H9 (cell line): ENCODE results near the gene FAS. TPM values are rescaled to one million over a fixed set of nuclear protein-coding genes. Genes with fewer than 3 reads are reported as not detected.

Experiments
- DNase-seq: peaks from one replicate; pipeline ENCODE4 v3.0.0-alpha.2; 2017
- H2AFZ ChIP-seq: one replicate; pipeline ENCODE4 v1.6.1; 2013; ENCODE audit warnings: mild to moderate bottlenecking, low read length, control low read depth, moderate library complexity
- H2AK5ac ChIP-seq: 2 replicates; pipeline ENCODE4 v1.6.1; 2013; ENCODE audit warnings: low read length, control low read depth, mixed read lengths; ENCODE audit not compliant: insufficient read length
- H2BK120ac ChIP-seq: one replicate; pipeline ENCODE4 v1.6.1; 2013; ENCODE audit warnings: low read depth, mild to moderate bottlenecking, low read length, control low read depth, inconsistent platforms; ENCODE audit not compliant: poor library complexity, severe bottlenecking
- H2BK12ac ChIP-seq: 2 replicates; pipeline ENCODE4 v1.6.1; 2013; ENCODE audit warnings: low read length, control low read depth, mixed read lengths, low read depth; ENCODE audit not compliant: insufficient read length
- H2BK15ac ChIP-seq: 2 replicates; pipeline ENCODE4 v1.6.1; 2013; ENCODE audit warnings: low read depth, low read length, control low read depth
- H2BK20ac ChIP-seq: one replicate; pipeline ENCODE4 v1.6.1; 2013; ENCODE audit warnings: low read depth, mild to moderate bottlenecking, low read length, control low read depth, inconsistent platforms; ENCODE audit not compliant: poor library complexity, severe bottlenecking
- H2BK5ac ChIP-seq: 2 replicates; pipeline ENCODE4 v1.6.1; 2013; ENCODE audit warnings: low read length, control low read depth, mixed read lengths; ENCODE audit not compliant: insufficient read length
- H3K14ac ChIP-seq: 2 replicates; pipeline ENCODE4 v1.6.1; 2013; ENCODE audit warnings: low read length, control low read depth; ENCODE audit not compliant: insufficient read depth
- H3K18ac ChIP-seq: 2 replicates; pipeline ENCODE4 v1.6.1; 2013; ENCODE audit warnings: low read depth, mild to moderate bottlenecking, mixed read lengths, low read length, control low read depth; ENCODE audit not compliant: insufficient read length
- H3K23ac ChIP-seq: 2 replicates; pipeline ENCODE4 v1.6.1; 2013; ENCODE audit warnings: low read length, control low read depth, mixed read lengths, low read depth; ENCODE audit not compliant: insufficient read length
- H3K23me2 ChIP-seq: 2 replicates; pipeline ENCODE4 v1.6.1; 2013; ENCODE audit warnings: low read depth, mild to moderate bottlenecking, mixed read lengths, low read length, control low read depth; ENCODE audit not compliant: insufficient read length, poor library complexity, severe bottlenecking
- H3K27ac ChIP-seq: 2 replicates; pipeline ENCODE4 v1.5.1; 2013; ENCODE audit warnings: low read length, control low read depth, mixed read lengths, low read depth; ENCODE audit not compliant: insufficient read length
- H3K27me3 ChIP-seq: 2 replicates; pipeline ENCODE4 v1.6.1; 2013; ENCODE audit warnings: low read length, control low read depth, inconsistent platforms; ENCODE audit not compliant: insufficient read depth
- H3K4ac ChIP-seq: 2 replicates; pipeline ENCODE4 v1.6.1; 2013; ENCODE audit warnings: low read depth, mild to moderate bottlenecking, control low read depth, inconsistent platforms, low read length, moderate library complexity
- H3K4me1 ChIP-seq: 2 replicates; pipeline ENCODE4 v1.6.1; 2013; ENCODE audit warnings: low read length, control low read depth, inconsistent platforms; ENCODE audit not compliant: insufficient read depth
- H3K4me2 ChIP-seq: 2 replicates; pipeline ENCODE4 v1.6.1; 2013; ENCODE audit warnings: low read length, control low read depth, mixed read lengths; ENCODE audit not compliant: insufficient read length, insufficient read depth
- H3K56ac ChIP-seq: 2 replicates; pipeline ENCODE4 v1.6.1; 2013; ENCODE audit warnings: low read depth, mild to moderate bottlenecking, mixed read lengths, low read length, control low read depth; ENCODE audit not compliant: insufficient read length
- H3K79me1 ChIP-seq: 2 replicates; pipeline ENCODE4 v1.6.1; 2013; ENCODE audit warnings: low read depth, mild to moderate bottlenecking, moderate library complexity, low read length, control low read depth, inconsistent platforms; ENCODE audit not compliant: insufficient read depth, poor library complexity, severe bottlenecking
- H3K79me2 ChIP-seq: 2 replicates; pipeline ENCODE4 v1.6.1; 2013; ENCODE audit warnings: low read length, control low read depth, inconsistent platforms; ENCODE audit not compliant: insufficient read depth
- H3K9ac ChIP-seq: 2 replicates; pipeline ENCODE4 v1.6.1; 2013; ENCODE audit warnings: low read length, control low read depth, mixed read lengths; ENCODE audit not compliant: insufficient read length; ENCODE audit errors: extremely low read depth
- H3K9me3 ChIP-seq: one replicate; pipeline ENCODE4 v1.6.1; 2013; ENCODE audit warnings: low read depth, low read length, inconsistent platforms; ENCODE audit not compliant: control insufficient read depth
- H3T11ph ChIP-seq: one replicate; pipeline ENCODE4 v1.6.1; 2013; ENCODE audit warnings: mild to moderate bottlenecking, low read length, control low read depth, inconsistent platforms
- H4K20me1 ChIP-seq: one replicate; pipeline ENCODE4 v1.6.1; 2013; ENCODE audit not compliant: control insufficient read depth, insufficient read length, insufficient read depth
- H4K5ac ChIP-seq: 2 replicates; pipeline ENCODE4 v1.6.1; 2013; ENCODE audit warnings: low read depth, mild to moderate bottlenecking, mixed read lengths, low read length, control low read depth; ENCODE audit not compliant: insufficient read length
- H4K8ac ChIP-seq: replicated peaks from 2 replicates; pipeline ENCODE4 v1.6.1; 2013; ENCODE audit warnings: low read length, control low read depth, mixed read lengths, low read depth; ENCODE audit not compliant: insufficient read length
- H4K91ac ChIP-seq: 2 replicates; pipeline ENCODE4 v1.6.1; 2013; ENCODE audit warnings: low read depth, mild to moderate bottlenecking, moderate library complexity, mixed read lengths, low read length, control low read depth; ENCODE audit not compliant: insufficient read length
- H3K27ac Mint-ChIP-seq, 3 experiments: 2 replicates in 2 of 3; 3 replicates in 1 of 3; pipeline ENCODE4 v1.8.0; 2020 to 2021; ENCODE audit warnings: mixed read lengths in 3 of 3, mild to moderate bottlenecking in 1 of 3, moderate library complexity in 1 of 3
- H3K27me3 Mint-ChIP-seq: 2 replicates; pipeline ENCODE4 v1.8.0; 2021; ENCODE audit warnings: low read depth, mild to moderate bottlenecking, moderate library complexity, mixed read lengths
- H3K36me3 Mint-ChIP-seq, 3 experiments: 2 replicates in 2 of 3; 3 replicates in 1 of 3; pipeline ENCODE4 v1.8.0; 2020 to 2021; ENCODE audit warnings: low read depth in 3 of 3, mixed read lengths in 3 of 3; ENCODE audit not compliant: insufficient read depth in 1 of 3
- H3K4me1 Mint-ChIP-seq, 2 experiments: 2 replicates each; pipeline ENCODE4 v1.8.0; 2020; ENCODE audit warnings: mixed read lengths in 2 of 2
- H3K4me3 Mint-ChIP-seq, 2 experiments: 2 replicates in 1 of 2; 3 replicates in 1 of 2; pipeline ENCODE4 v1.8.0; 2020 to 2021; ENCODE audit warnings: mild to moderate bottlenecking in 2 of 2, mixed read lengths in 2 of 2, moderate library complexity in 1 of 2
- H3K9me3 Mint-ChIP-seq, 2 experiments: 2 replicates in 1 of 2; 3 replicates in 1 of 2; pipeline ENCODE4 v1.8.0; 2020; ENCODE audit warnings: mild to moderate bottlenecking in 2 of 2, mixed read lengths in 2 of 2, moderate library complexity in 1 of 2
- WGBS: extraction: QIAGEN DNeasy Blood & Tissue Kit; methylation state at CpG from one replicate; pipeline ENCODE4 v1.1.7; 2013; ENCODE audit warnings: missing lambda C conversion rate, low lambda C conversion rate, mixed read lengths; ENCODE audit not compliant: insufficient read length; ENCODE audit errors: extremely low coverage; 5-methylcytosine and 5-hydroxymethylcytosine counted together
- microRNA-seq: library from miRNA; unstranded; fragments of <30 nt; microRNA quantifications from one replicate; pipeline ENCODE4, GENCODE V29; 2020; ENCODE audit warnings: borderline microRNAs expressed
- total RNA-seq: library from RNA; stranded (reverse); gene quantifications from 2 replicates; pipeline ENCODE4 v1.2.1, GENCODE V29; 2021
- TF ChIP-seq, protein P1 (sequence below): fragments of 200-600 bp; sonication (generic); conservative IDR thresholded peaks from 3 replicates; pipeline ENCODE4 v1.8.0; 2021; ENCODE audit warnings: antibody characterized with exemption, mild to moderate bottlenecking

Gene FAS
- total RNA-seq, 1 experiment from 2014 or later = 3.0 TPM

GRCh38 chr10:89064748-89065147 is 74.2 kb downstream of the FAS start:
- Histone ChIP-seq H4K5ac (no peak overlapping the region), H3K18ac (no peak overlapping the region), H3T11ph (no peak overlapping the region), H2AK5ac (no peak overlapping the region), H3K23me2 (no peaks in the 10 kb centered on the region), H3K9ac (no peak overlapping the region), H4K91ac (no peak overlapping the region), H3K27me3 (no peaks in the 10 kb centered on the region), H4K20me1 (no peaks in the 10 kb centered on the region), H3K4me2 (no peak overlapping the region), H3K4ac (no peak overlapping the region), H2BK15ac (no peak overlapping the region), H4K8ac (no peak overlapping the region), H2BK12ac (no peak overlapping the region), H3K27ac (no peak overlapping the region), H2BK5ac (no peak overlapping the region), H2BK120ac (no peak overlapping the region), H3K23ac (no peak overlapping the region), H3K4me1 (0 out of 2 replicates have a peak, but pooled peaks cover 2% of the 10 kb centered on the region), H2BK20ac (no peak overlapping the region), H3K9me3 (no peaks in the 10 kb centered on the region), H3K14ac (no peak overlapping the region), H2AFZ (no peak overlapping the region), H3K56ac (no peak overlapping the region), H3K79me2 (no peaks in the 10 kb centered on the region), H3K79me1 (no peaks in the 10 kb centered on the region)
- H3K27me3 Mint-ChIP-seq = no peaks in the 10 kb centered on the region
- no peak overlapping the region for H3K4me3 Mint-ChIP-seq
- DNase-seq = no peak
- no peaks in the 10 kb centered on the region for H3K36me3 Mint-ChIP-seq
- WGBS = no CpG with 5 or more reads among the region's 5 CpGs
- H3K4me1 Mint-ChIP-seq = peaks cover 9 to 14% of the 10 kb centered on the region in 2 experiments
- no peak overlapping the region for H3K27ac Mint-ChIP-seq
- TF ChIP-seq, protein P1, sequence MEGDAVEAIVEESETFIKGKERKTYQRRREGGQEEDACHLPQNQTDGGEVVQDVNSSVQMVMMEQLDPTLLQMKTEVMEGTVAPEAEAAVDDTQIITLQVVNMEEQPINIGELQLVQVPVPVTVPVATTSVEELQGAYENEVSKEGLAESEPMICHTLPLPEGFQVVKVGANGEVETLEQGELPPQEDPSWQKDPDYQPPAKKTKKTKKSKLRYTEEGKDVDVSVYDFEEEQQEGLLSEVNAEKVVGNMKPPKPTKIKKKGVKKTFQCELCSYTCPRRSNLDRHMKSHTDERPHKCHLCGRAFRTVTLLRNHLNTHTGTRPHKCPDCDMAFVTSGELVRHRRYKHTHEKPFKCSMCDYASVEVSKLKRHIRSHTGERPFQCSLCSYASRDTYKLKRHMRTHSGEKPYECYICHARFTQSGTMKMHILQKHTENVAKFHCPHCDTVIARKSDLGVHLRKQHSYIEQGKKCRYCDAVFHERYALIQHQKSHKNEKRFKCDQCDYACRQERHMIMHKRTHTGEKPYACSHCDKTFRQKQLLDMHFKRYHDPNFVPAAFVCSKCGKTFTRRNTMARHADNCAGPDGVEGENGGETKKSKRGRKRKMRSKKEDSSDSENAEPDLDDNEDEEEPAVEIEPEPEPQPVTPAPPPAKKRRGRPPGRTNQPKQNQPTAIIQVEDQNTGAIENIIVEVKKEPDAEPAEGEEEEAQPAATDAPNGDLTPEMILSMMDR = no peak
- H3K9me3 Mint-ChIP-seq = no peaks in the 10 kb centered on the region

Small RNA genes within 50 kb of the gene (microRNA-seq; reads per million reads assigned to microRNA genes)
- gene MIR4679-1 (not detected), gene MIR4679-2 (not detected)

Other genes with a start within 250 kb of the FAS start
- gene LIPN, start 230.8 kb upstream of the FAS start, total RNA-seq = not detected in 2 replicates
- gene LIPM, start 188.1 kb upstream of the FAS start, total RNA-seq = not detected in 2 replicates
- not detected in 2 replicates for gene ANKRD22, start 139.0 kb upstream of the FAS start, total RNA-seq
- gene STAMBPL1, start 110.6 kb upstream of the FAS start, total RNA-seq = 3.2 and 4.6 TPM in 2 replicates
- gene ACTA2, start 38.0 kb upstream of the FAS start, total RNA-seq = 2.3 and 2.4 TPM in 2 replicates
- gene CH25H, start 216.5 kb downstream of the FAS start, total RNA-seq = 0.88 and 1.0 TPM in 2 replicates